Measurements from ENCODE around the gene MRPS2.

Gene MRPS2

DNA sequence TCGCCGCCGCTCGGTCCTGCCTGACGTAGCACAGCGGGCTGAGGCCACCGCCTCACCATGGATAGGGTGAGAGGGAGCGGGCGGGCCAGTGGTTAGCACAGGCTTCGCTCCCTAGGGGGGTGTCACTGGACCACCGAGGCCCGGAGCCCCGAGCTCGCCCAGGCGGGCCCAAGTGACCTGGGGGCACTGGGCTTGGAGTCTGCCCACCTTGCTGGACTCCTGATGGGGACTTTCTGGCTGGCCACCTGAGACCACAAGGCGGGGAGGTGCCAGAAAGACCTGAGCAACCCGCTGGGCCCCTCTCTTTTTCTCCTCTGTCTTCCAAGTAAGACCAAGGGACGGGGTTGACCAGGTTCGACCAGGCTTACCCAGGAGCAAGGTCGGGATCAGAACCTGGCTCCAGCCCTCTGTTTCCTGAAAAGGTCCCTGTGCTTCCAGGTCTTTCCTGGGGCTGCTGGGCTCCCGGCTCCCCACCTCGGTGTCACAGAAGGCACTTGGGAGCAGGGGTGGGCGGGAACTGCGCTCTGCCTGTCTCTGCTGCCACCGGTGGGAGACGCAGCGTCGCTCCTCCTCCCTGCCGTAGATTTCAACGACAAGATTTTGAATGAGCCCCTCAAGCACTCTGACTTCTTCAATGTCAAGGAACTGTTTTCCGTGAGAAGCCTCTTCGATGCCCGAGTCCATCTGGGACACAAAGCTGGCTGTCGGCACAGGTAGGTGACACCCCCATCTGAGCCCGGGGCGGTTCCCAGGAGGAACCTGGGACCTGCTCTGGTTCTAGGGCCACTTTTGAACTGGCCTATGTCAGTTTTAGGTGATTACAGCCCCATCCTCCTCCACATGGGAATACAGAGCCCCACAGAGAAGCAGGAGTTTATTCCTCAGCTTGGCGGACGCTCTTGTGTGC, 1.0 kb downstream of the MRPS2 start:
- peaks cover 37% of the 10 kb centered on the region for H3K36me3 ChIP-seq (ENCODE audit: insufficient read depth, low read length)
- peak overlapping the region; percentile 94 for H3K9ac ChIP-seq (ENCODE audit: insufficient read length)
- TF ChIP-seq POLR2AphosphoS5 (IDR thresholded peaks at IDR 0.05; ENCODE audit: borderline replicate concordance, low read depth, low read length) (no peak), EZH2 (IDR thresholded peaks at IDR 0.05) (no peak), FOXP2 (optimal IDR thresholded peaks at IDR 0.05; ENCODE audit: control extremely low read depth, extremely low read length, insufficient read depth) (no peak)
- no peaks in the 10 kb centered on the region for H3K9me3 ChIP-seq (ENCODE audit: low read depth, low read length)
- peak overlapping the region; percentile 94 for H3K4me3 ChIP-seq
- no peak for DNase-seq (ENCODE audit: low read depth, low spot score)
- no peak overlapping the region for H3K27ac ChIP-seq

DNA sequence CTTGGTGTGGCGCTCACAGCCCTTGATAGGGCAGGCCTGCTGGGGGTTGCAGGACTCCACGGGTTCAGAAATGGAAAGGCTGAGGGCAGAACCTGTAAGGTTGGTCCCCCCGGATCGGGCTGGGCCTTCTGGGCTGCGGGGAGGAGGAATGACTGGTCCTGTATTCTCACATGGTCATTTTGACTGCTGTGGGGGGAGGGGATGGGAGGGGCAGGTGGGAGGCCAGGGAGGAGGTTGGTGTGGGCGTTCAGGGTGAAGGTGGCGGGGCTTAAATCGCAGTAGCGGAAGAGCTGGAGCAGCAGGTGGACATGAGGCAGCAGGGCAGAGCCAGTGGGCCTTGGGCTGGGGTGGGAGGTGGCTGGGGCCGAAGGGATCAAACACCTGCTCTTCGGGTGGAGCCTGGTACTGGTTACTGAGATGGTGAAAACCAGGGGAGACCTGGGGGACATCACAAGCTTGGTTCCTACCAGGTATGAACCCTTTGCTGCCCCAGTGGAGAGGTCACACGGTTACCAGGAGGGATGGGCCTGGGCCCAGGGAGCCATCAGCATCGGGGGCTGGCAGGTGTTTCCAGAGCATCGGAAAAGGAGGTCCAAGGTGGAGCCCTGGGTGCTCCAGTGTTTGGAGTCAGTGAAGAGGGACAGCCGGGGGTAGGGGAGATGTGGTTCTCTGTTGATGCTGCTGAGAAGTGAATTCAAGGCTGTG, 1.8 kb downstream of the MRPS2 start:
- H3K36me3 ChIP-seq (ENCODE audit: insufficient read depth, low read length), result peaks cover 37% of the 10 kb centered on the region
- TF ChIP-seq FOXP2 (optimal IDR thresholded peaks at IDR 0.05; ENCODE audit: control extremely low read depth, extremely low read length, insufficient read depth) (no peak), EZH2 (IDR thresholded peaks at IDR 0.05) (no peak), POLR2AphosphoS5 (IDR thresholded peaks at IDR 0.05; ENCODE audit: borderline replicate concordance, low read depth, low read length) (no peak)
- H3K27ac ChIP-seq, result no peak overlapping the region
- H3K4me3 ChIP-seq, result peak overlapping the region; percentile 94
- no peaks in the 10 kb centered on the region for H3K9me3 ChIP-seq (ENCODE audit: low read depth, low read length)
- H3K9ac ChIP-seq (ENCODE audit: insufficient read length), result peak overlapping the region; percentile 94
- no peak for DNase-seq (ENCODE audit: low read depth, low spot score)

DNA sequence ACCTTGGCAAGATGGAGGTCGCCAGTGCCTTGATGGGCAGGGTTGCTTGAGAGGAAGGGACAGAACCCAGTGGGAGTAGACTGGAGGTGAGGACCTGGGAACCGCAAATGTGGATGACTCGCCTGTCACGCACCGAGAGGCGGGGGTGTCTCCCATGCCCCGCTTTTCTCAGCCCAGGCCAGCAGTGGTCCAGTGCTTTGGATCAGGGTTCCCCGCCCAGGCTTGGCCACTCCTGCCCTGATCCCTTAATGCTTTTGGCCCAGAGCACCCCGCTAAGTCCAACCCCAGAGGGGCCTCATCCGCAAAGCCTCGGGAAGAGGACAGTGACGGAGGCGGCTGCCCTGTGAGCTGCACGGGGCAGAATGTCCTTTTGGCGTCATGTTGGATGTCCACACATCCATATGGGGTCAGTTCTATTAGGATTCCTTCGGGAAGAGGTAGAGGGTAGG, 2.4 kb downstream of the MRPS2 start:
- Histone ChIP-seq H3K4me3 (no peak overlapping the region), H3K27ac (no peak overlapping the region), H3K9ac (ENCODE audit: insufficient read length) (no peak overlapping the region), H3K36me3 (ENCODE audit: insufficient read depth, low read length) (peaks cover 37% of the 10 kb centered on the region), H3K9me3 (ENCODE audit: low read depth, low read length) (no peaks in the 10 kb centered on the region)
- TF ChIP-seq POLR2AphosphoS5 (IDR thresholded peaks at IDR 0.05; ENCODE audit: borderline replicate concordance, low read depth, low read length), result no peak
- DNase-seq (ENCODE audit: low read depth, low spot score), result no peak

DNA sequence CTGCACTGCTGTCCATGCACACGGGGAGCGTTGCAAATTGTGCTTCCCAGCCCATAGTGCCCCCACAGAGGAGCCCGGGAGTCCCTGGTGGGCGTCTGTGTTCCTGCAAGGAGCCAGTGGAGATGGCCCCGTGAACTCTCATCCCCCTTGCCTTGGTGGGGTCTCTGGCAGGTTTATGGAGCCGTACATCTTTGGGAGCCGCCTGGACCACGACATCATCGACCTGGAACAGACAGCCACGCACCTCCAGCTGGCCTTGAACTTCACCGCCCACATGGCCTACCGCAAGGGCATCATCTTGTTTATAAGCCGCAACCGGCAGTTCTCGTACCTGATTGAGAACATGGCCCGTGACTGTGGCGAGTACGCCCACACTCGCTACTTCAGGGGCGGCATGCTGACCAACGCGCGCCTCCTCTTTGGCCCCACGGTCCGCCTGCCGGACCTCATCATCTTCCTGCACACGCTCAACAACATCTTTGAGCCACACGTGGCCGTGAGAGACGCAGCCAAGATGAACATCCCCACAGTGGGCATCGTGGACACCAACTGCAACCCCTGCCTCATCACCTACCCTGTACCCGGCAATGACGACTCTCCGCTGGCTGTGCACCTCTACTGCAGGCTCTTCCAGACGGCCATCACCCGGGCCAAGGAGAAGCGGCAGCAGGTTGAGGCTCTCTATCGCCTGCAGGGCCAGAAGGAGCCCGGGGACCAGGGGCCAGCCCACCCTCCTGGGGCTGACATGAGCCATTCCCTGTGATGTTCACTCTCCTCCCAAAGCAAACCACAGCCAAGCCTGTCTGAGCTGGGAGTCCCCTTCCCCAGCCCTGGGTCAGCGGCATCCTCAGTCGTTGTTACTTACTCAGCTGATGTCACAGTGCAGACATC, 3.1 kb downstream of the MRPS2 start:
- no peak for DNase-seq (ENCODE audit: low read depth, low spot score)
- H3K9ac ChIP-seq (ENCODE audit: insufficient read length), result no peak overlapping the region
- TF ChIP-seq POLR2AphosphoS5 (IDR thresholded peaks at IDR 0.05; ENCODE audit: borderline replicate concordance, low read depth, low read length), result no peak
- TF ChIP-seq FOXP2 (optimal IDR thresholded peaks at IDR 0.05; ENCODE audit: control extremely low read depth, extremely low read length, insufficient read depth), result no peak
- no peak for TF ChIP-seq EZH2 (IDR thresholded peaks at IDR 0.05)

DNA sequence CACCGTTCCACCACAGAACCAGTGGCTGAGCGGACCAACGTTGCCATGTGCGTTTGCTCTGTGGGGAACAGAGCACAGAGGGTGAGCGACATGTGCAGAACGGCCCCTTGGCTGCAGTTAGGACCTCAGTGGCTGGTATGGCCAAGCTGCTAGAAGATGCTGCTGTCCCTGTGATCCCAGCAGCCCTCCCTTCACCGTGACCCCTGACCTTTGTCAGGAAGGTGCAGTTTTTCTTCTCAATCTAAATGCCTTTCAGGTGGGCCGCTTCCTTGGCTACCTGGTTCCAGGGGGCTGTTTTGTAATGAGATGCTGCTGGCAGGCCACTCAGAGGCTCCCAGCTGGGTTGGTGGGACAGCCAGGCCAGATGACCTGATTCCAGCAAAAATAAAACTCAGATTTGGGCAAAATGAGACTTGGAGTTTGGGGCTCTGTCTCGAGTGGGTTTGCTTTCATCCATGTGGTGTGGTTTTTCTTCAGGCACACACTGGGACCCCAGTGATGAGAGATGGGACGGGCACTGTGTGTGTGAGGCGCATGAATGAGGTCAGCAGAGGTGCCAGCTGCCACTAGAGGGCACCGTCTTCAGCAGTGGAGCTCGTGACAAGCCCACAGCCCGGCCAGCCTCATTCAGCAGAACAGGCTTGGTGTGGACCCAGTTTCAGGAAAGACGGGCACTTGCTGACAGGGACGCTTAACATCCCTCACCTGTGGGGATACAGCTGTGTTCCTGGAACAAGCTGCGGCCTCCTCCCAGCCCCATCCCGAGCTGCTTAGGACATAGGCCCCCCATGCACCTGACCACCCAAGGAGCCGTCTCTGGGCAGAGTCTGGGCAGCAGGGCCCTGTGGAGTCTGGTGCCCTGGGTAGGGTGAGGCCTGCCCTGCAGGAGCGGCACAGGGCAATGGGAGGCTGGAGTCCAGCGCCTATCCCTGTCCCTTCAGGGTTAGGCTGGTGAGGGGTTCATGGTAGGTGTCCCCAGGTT, 4.1 kb downstream of the MRPS2 start:
- TF ChIP-seq POLR2AphosphoS5 (IDR thresholded peaks at IDR 0.05; ENCODE audit: borderline replicate concordance, low read depth, low read length), result no peak; the same call in 1 of the 2 replicates
- no peak for TF ChIP-seq EZH2 (IDR thresholded peaks at IDR 0.05)
- TF ChIP-seq FOXP2 (optimal IDR thresholded peaks at IDR 0.05; ENCODE audit: control extremely low read depth, extremely low read length, insufficient read depth), result no peak
- Histone ChIP-seq H3K27ac (no peak overlapping the region), H3K36me3 (ENCODE audit: insufficient read depth, low read length) (peaks cover 37% of the 10 kb centered on the region), H3K4me3 (no peak overlapping the region), H3K9ac (ENCODE audit: insufficient read length) (no peak overlapping the region), H3K9me3 (ENCODE audit: low read depth, low read length) (no peaks in the 10 kb centered on the region)
- DNase-seq (ENCODE audit: low read depth, low spot score), result no peak

More for the DNA sequence above, 3.1 kb downstream of the MRPS2 start:
- Histone ChIP-seq H3K9me3 (ENCODE audit: low read depth, low read length) (no peaks in the 10 kb centered on the region), H3K27ac (no peak overlapping the region), H3K36me3 (ENCODE audit: insufficient read depth, low read length) (peaks cover 37% of the 10 kb centered on the region), H3K4me3 (no peak overlapping the region)

DNA sequence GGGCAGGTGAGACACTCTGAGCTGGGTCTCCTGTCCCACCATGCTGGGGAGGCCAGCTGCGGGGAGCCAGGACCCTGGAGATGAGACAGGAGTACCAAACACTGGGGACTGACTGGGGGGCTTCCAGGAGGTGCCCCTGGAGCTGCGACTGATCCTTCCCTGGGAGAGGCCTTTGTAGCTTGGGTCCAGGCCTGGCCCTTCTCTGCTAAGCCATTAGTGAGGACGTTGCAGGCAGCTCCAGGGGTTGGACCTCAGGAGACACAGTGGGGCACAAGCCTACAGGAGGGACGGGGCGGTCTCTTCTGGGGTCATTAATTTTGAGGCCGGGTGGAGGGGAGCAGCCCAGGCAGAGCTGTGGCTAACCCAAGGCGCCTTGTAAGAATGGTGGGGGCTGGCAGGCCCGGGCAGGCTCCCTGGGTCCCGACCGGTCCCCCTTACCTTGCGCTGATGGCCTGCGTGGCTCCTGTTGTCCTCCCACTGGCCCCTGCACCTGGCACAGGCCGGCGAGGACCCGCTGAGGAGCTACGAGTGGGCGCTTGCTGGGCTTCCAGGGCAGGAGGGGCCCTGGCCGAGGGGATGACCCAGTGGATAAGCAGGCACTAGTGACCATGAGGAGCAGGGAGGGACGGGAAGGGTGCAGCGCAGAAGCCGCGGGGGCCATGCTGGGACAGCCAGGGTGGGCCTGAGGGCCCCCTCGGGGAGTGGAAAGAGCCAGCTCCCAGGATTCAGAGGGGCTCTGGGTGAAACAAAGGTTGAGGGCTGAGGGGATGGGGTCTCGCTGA, 5.1 kb downstream of the MRPS2 start:
- no peak overlapping the region for H3K9ac ChIP-seq (ENCODE audit: insufficient read length)
- no peaks in the 10 kb centered on the region for H3K9me3 ChIP-seq (ENCODE audit: low read depth, low read length)
- no peak for DNase-seq (ENCODE audit: low read depth, low spot score)
- H3K36me3 ChIP-seq (ENCODE audit: insufficient read depth, low read length), result peaks cover 37% of the 10 kb centered on the region
- no peak overlapping the region for H3K4me3 ChIP-seq
- no peak for TF ChIP-seq POLR2AphosphoS5 (IDR thresholded peaks at IDR 0.05; ENCODE audit: borderline replicate concordance, low read depth, low read length)
- TF ChIP-seq FOXP2 (optimal IDR thresholded peaks at IDR 0.05; ENCODE audit: control extremely low read depth, extremely low read length, insufficient read depth), result no peak
- no peak for TF ChIP-seq EZH2 (IDR thresholded peaks at IDR 0.05)
- no peak overlapping the region for H3K27ac ChIP-seq
